K562 (cell line): ENCODE measurements around the gene MINDY4. TPM values are rescaled to one million over a fixed set of nuclear protein-coding genes. Genes with fewer than 3 reads are reported as not detected.
A peak's percentile ranks its signal among the peaks of the same experiment; 100 is the strongest.

ENCODE experiments used
- ATAC-seq: fragments of 200-7000 bp; cut with Tn5 transposase; 3 replicates; pipeline ENCODE4 v1.9.1; 2020; ENCODE audit warnings: moderate library complexity
- BruUV-seq: library from RNA; stranded (reverse); fragments of 400-500 nt; replicated peaks from 2 replicates; lab custom pipeline; 2021; lab: Mats Ljungman, UMichigan
- CTCF ChIA-PET: fragments of 300-600 bp; formaldehyde crosslinking; extraction: SDS; loops from one replicate; lab custom pipeline; 2021; ENCODE audit warnings: low intra/inter-chr PET ratio; lab: Yijun Ruan, JAX
- POLR2A ChIA-PET: fragments of 300-600, 350-650 bp; sonication (Branson Sonifier 250); formaldehyde crosslinking; extraction: SDS; loops from one replicate; lab custom pipeline; 2021; ENCODE audit warnings: antibody characterized with exemption, inconsistent platforms; lab: Yijun Ruan, JAX
- DNase-seq, 4 experiments: peaks; one replicate each; pipeline versions ENCODE4 v3.0.0 to v3.0.0-alpha.2; 2011 to 2018; ENCODE audit warnings: low spot score in 3 of 4, mixed read lengths in 3 of 4; ENCODE audit errors: extremely low read depth in 1 of 4
- FAIRE-seq: peaks from 2 replicates; lab custom pipeline; 2011; peaks lifted over from hg19 to GRCh38; lab: Jason Lieb, UNC
- H2AFZ ChIP-seq: 2 replicates; pipeline ENCODE4 v1.6.0; 2011; ENCODE audit warnings: low read depth, low read length, control low read depth, inconsistent platforms
- H3K27ac ChIP-seq: fragments of 200-600 bp; 3 replicates; pipeline ENCODE4 v1.8.0; 2011; ENCODE audit warnings: low read depth, mild to moderate bottlenecking, control low read depth, inconsistent platforms, low read length, moderate library complexity, mixed read lengths; ENCODE audit errors: extremely low read depth
- H3K27me3 ChIP-seq, 2 experiments: fragments of 300-600 bp in 1 of 2; 2 replicates in 1 of 2; 3 replicates in 1 of 2; pipeline versions ENCODE4 v1.6.0 to v1.8.0; 2011; ENCODE audit warnings: inconsistent platforms in 2 of 2, low read length in 2 of 2, mild to moderate bottlenecking in 1 of 2, mixed read lengths in 1 of 2, moderate library complexity in 1 of 2; ENCODE audit not compliant: control insufficient read depth in 2 of 2, insufficient read depth in 2 of 2
- H3K36me3 ChIP-seq: fragments of 300-600 bp; 3 replicates; pipeline ENCODE4 v1.8.0; 2011; ENCODE audit warnings: mild to moderate bottlenecking, low read length, inconsistent platforms; ENCODE audit not compliant: control insufficient read depth, insufficient read depth
- H3K4me1 ChIP-seq, 2 experiments: fragments of 200-600 bp in 1 of 2; replicated peaks in 1 of 2; 2 replicates in 1 of 2; 3 replicates in 1 of 2; pipeline versions ENCODE4 v1.5.1 to v1.8.0; 2011; ENCODE audit warnings: inconsistent platforms in 2 of 2, low read length in 2 of 2, mild to moderate bottlenecking in 1 of 2, mixed read lengths in 1 of 2, moderate library complexity in 1 of 2; ENCODE audit not compliant: control insufficient read depth in 2 of 2, insufficient read depth in 2 of 2
- H3K4me2 ChIP-seq: 2 replicates; pipeline ENCODE4 v1.6.1; 2011; ENCODE audit warnings: low read length, control low read depth, inconsistent platforms, mixed read lengths; ENCODE audit not compliant: insufficient read depth
- H3K4me3 ChIP-seq: fragments of 200-600 bp; sonication (generic), shearing (Covaris generic); 2 replicates; pipeline ENCODE4 v1.5.1; 2016; ENCODE audit warnings: control low read depth, inconsistent platforms
- H3K79me2 ChIP-seq: fragments of 200-600 bp; 3 replicates; pipeline ENCODE4 v1.8.0; 2011; ENCODE audit warnings: low read length, inconsistent platforms; ENCODE audit not compliant: control insufficient read depth, insufficient read depth
- H3K9ac ChIP-seq, 2 experiments: 2 replicates each; pipeline versions ENCODE4 v1.6.0 to v1.6.1; 2011; ENCODE audit warnings: low read depth in 2 of 2, low read length in 2 of 2, control low read depth in 1 of 2, inconsistent platforms in 1 of 2, mild to moderate bottlenecking in 1 of 2, mixed read lengths in 1 of 2; ENCODE audit not compliant: insufficient read depth in 1 of 2
- H3K9me1 ChIP-seq: one replicate; pipeline ENCODE4 v1.6.0; 2011; ENCODE audit warnings: inconsistent platforms, mild to moderate bottlenecking, low read length, moderate library complexity; ENCODE audit not compliant: control insufficient read depth, insufficient read depth
- H3K9me3 ChIP-seq: replicated peaks from 2 replicates; pipeline ENCODE4 v1.5.1; 2011; ENCODE audit warnings: low read depth, low read length, inconsistent platforms; ENCODE audit not compliant: control insufficient read depth, insufficient read depth
- H4K20me1 ChIP-seq: replicated peaks from 2 replicates; pipeline ENCODE4 v1.6.1; 2011; ENCODE audit warnings: low read length, inconsistent platforms, mixed read lengths; ENCODE audit not compliant: control insufficient read depth, insufficient read depth
- FOXK2 ChIP-seq, 2 experiments: fragments of 450-650 bp; IDR thresholded peaks in 1 of 2; conservative IDR thresholded peaks in 1 of 2; 2 replicates each; pipeline ENCODE4 v1.6.1; 2016; ENCODE audit warnings: low read depth in 2 of 2, mild to moderate bottlenecking in 1 of 2
- IFI16 ChIP-seq: fragments of 250-450 bp; sonication (Bioruptor Pico); IDR thresholded peaks from 2 replicates; pipeline ENCODE4 v2.1.2; 2022; ENCODE audit warnings: mild to moderate bottlenecking, inconsistent platforms
- NR4A1 ChIP-seq, 2 experiments: fragments of 250-450 bp in 1 of 2; fragments of 450-650 bp in 1 of 2; sonication (Bioruptor Pico) in 1 of 2; IDR thresholded peaks; 2 replicates each; pipeline versions ENCODE4 v1.4.0 to v1.6.1; 2016 to 2020; ENCODE audit warnings: mild to moderate bottlenecking in 2 of 2, missing compliant biosample characterization in 1 of 2, missing genetic modification characterization in 1 of 2, moderate library complexity in 1 of 2
- SMAD2 ChIP-seq: fragments of 150-350 bp; IDR thresholded peaks from 2 replicates; pipeline ENCODE4 v1.6.1; 2014; ENCODE audit warnings: low read depth, mild to moderate bottlenecking, low read length
- THRAP3 ChIP-seq: fragments of 450-650 bp; IDR thresholded peaks from 2 replicates; pipeline ENCODE4 v1.6.1; 2016; ENCODE audit warnings: mild to moderate bottlenecking, inconsistent platforms, borderline replicate concordance
- WGBS: fragments of 100-300 bp; shearing (Covaris generic); methylation state at CpG from one replicate; pipeline ENCODE4 v1.1.6; 2016; ENCODE audit warnings: low coverage, mixed read lengths; ENCODE audit not compliant: insufficient coverage; ENCODE audit errors: missing lambda C conversion rate; 5-methylcytosine and 5-hydroxymethylcytosine counted together
- in situ Hi-C: fragments of 300-500 bp; cut with MboI; formaldehyde crosslinking; loops from 4 replicates; pipeline ENCODE4 v1.15.0; 2018; ENCODE audit warnings: inconsistent platforms, mixed read lengths
- intact Hi-C: fragments of 100-400 bp; cut with micrococcal nuclease; formaldehyde crosslinking; loops from 2 replicates; pipeline ENCODE4 v1.14.2; 2022
- polyA plus RNA-seq, 8 experiments: library from polyadenylated mRNA; depleted of rRNA in 4 of 8; stranded (reverse) in 5 of 8; unstranded in 3 of 8; fragments of >200 nt; fragmentation: Nextera tagmentation in 2 of 8; fragmentation: Illumina TruSeq in 1 of 8; extraction: Ambion mirVana in 2 of 8; extraction: Trizol in 1 of 8; gene quantifications; 2 replicates each; pipeline versions ENCODE4 v1.2.1 to v1.2.3, GENCODE V29; 2011 to 2014; ENCODE audit warnings: inconsistent platforms in 1 of 8, missing spikeins in 1 of 8
- total RNA-seq, 7 experiments: library from RNA; depleted of rRNA in 6 of 7; stranded (reverse); fragments of >200 nt in 6 of 7; fragmentation: Illumina TruSeq in 2 of 7; extraction: Trizol in 2 of 7; gene quantifications; 2 replicates each; pipeline versions ENCODE4 v1.2.1 to v1.2.3, GENCODE V29; 2011 to 2021; ENCODE audit warnings: low replicate concordance in 1 of 7
- TF ChIP-seq, protein P1 (sequence below): sonication (generic); formaldehyde crosslinking; IDR thresholded peaks from 2 replicates; pipeline ENCODE4 v1.8.0; 2022; ENCODE audit warnings: mild to moderate bottlenecking, missing genetic modification reagents
- TF ChIP-seq, protein P2 (sequence below): sonication (generic); formaldehyde crosslinking; IDR thresholded peaks from 2 replicates; pipeline ENCODE4 v1.8.0; 2023; ENCODE audit warnings: missing genetic modification reagents, mild to moderate bottlenecking, borderline replicate concordance
- TF ChIP-seq, protein P3 (sequence below): sonication (generic); formaldehyde crosslinking; IDR thresholded peaks from 2 replicates; pipeline ENCODE4 v1.8.0; 2022; ENCODE audit warnings: missing genetic modification reagents, mild to moderate bottlenecking, borderline replicate concordance
- TF ChIP-seq, protein P4 (sequence below): fragments of 450-650 bp; IDR thresholded peaks from 2 replicates; pipeline ENCODE4 v1.6.1; 2016; ENCODE audit warnings: antibody characterized with exemption

MINDY4 gene
- total and polyA plus RNA-seq, 9 of the 15 experiments (the other 6 are each of a cell fraction or from before 2014, with no cell fraction given): 2.1 to 16.7 (median 11.0) TPM

DNA sequence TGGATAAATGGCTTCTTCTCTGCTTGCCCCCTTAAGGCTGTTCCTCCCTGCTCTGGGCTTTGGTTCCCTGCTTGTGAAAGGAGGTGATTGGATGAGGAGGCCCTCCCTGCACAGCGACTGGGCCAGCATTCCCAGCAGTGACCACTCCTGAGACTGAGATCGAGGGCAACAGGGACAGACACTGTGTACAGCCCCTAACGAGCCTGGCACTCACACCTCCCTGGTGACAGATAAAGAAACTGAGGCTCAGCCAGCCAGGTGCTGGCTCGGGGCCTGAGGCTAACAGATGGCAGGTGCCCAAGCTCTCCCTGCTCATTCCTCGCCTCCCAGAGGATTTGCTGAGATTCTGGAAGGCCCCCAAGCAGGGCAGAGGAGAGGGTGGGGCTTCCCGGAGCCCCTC lies 128.4 kb downstream of the MINDY4 start:
- intact Hi-C loops (loop anchor here (5.0 to 10.0 kb wide), 3 partner anchors 75 to 137 kb away; no protein-coding TSS in a partner anchor), in situ Hi-C loops (no loop called here)
- Histone ChIP-seq H3K4me1 (peaks cover 31 to 70% of the 10 kb centered on the region in 2 experiments), H3K4me2 (no peak overlapping the region), H3K9me1 (no peaks in the 10 kb centered on the region), H3K4me3 (no peak overlapping the region), H2AFZ (no peak overlapping the region), H3K9me3 (no peaks in the 10 kb centered on the region), H3K36me3 (no peaks in the 10 kb centered on the region), H3K79me2 (no peaks in the 10 kb centered on the region), H3K9ac (0 out of 4 replicates have a peak overlapping the region, but pooled peaks of 1 of the 2 experiments have one; percentile 15), H4K20me1 (no peaks in the 10 kb centered on the region; the same call in 1 of the 2 replicates), H3K27me3 (no peaks in the 10 kb centered on the region), H3K27ac (no peak overlapping the region)
- no peak for DNase-seq
- BruUV-seq: no TSS peak
- no peak for ATAC-seq
- CTCF ChIA-PET: no interaction called here
- WGBS: 50% methylated on average over 4 of the region's 6 CpGs
- POLR2A ChIA-PET: interaction anchor here (0.7 kb wide), 1 partner anchor 31 kb away, joined by 3 read pairs; no protein-coding TSS in a partner anchor
- no peak for FAIRE-seq
- no peak for TF ChIP-seq THRAP3
- TF ChIP-seq SMAD2: no peak
- TF ChIP-seq NR4A1 (CRISPR knock-in tag; IDR thresholded peaks at IDR 0.05): no peak
- no peak for TF ChIP-seq NR4A1 (tag; IDR thresholded peaks at IDR 0.05)
- TF ChIP-seq, protein P1, sequence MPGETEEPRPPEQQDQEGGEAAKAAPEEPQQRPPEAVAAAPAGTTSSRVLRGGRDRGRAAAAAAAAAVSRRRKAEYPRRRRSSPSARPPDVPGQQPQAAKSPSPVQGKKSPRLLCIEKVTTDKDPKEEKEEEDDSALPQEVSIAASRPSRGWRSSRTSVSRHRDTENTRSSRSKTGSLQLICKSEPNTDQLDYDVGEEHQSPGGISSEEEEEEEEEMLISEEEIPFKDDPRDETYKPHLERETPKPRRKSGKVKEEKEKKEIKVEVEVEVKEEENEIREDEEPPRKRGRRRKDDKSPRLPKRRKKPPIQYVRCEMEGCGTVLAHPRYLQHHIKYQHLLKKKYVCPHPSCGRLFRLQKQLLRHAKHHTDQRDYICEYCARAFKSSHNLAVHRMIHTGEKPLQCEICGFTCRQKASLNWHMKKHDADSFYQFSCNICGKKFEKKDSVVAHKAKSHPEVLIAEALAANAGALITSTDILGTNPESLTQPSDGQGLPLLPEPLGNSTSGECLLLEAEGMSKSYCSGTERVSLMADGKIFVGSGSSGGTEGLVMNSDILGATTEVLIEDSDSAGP: no peak
- TF ChIP-seq, protein P2, sequence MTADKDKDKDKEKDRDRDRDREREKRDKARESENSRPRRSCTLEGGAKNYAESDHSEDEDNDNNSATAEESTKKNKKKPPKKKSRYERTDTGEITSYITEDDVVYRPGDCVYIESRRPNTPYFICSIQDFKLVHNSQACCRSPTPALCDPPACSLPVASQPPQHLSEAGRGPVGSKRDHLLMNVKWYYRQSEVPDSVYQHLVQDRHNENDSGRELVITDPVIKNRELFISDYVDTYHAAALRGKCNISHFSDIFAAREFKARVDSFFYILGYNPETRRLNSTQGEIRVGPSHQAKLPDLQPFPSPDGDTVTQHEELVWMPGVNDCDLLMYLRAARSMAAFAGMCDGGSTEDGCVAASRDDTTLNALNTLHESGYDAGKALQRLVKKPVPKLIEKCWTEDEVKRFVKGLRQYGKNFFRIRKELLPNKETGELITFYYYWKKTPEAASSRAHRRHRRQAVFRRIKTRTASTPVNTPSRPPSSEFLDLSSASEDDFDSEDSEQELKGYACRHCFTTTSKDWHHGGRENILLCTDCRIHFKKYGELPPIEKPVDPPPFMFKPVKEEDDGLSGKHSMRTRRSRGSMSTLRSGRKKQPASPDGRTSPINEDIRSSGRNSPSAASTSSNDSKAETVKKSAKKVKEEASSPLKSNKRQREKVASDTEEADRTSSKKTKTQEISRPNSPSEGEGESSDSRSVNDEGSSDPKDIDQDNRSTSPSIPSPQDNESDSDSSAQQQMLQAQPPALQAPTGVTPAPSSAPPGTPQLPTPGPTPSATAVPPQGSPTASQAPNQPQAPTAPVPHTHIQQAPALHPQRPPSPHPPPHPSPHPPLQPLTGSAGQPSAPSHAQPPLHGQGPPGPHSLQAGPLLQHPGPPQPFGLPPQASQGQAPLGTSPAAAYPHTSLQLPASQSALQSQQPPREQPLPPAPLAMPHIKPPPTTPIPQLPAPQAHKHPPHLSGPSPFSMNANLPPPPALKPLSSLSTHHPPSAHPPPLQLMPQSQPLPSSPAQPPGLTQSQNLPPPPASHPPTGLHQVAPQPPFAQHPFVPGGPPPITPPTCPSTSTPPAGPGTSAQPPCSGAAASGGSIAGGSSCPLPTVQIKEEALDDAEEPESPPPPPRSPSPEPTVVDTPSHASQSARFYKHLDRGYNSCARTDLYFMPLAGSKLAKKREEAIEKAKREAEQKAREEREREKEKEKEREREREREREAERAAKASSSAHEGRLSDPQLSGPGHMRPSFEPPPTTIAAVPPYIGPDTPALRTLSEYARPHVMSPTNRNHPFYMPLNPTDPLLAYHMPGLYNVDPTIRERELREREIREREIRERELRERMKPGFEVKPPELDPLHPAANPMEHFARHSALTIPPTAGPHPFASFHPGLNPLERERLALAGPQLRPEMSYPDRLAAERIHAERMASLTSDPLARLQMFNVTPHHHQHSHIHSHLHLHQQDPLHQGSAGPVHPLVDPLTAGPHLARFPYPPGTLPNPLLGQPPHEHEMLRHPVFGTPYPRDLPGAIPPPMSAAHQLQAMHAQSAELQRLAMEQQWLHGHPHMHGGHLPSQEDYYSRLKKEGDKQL (CRISPR knock-in tag): no peak
- no peak for TF ChIP-seq IFI16 (CRISPR knock-in tag)
- TF ChIP-seq FOXK2 (conservative IDR thresholded peaks at IDR 0.05 in 1 of 2, IDR thresholded peaks at IDR 0.05 in 1 of 2; ENCODE audit: low read depth in 2 of 2): no peak
- TF ChIP-seq, protein P3, sequence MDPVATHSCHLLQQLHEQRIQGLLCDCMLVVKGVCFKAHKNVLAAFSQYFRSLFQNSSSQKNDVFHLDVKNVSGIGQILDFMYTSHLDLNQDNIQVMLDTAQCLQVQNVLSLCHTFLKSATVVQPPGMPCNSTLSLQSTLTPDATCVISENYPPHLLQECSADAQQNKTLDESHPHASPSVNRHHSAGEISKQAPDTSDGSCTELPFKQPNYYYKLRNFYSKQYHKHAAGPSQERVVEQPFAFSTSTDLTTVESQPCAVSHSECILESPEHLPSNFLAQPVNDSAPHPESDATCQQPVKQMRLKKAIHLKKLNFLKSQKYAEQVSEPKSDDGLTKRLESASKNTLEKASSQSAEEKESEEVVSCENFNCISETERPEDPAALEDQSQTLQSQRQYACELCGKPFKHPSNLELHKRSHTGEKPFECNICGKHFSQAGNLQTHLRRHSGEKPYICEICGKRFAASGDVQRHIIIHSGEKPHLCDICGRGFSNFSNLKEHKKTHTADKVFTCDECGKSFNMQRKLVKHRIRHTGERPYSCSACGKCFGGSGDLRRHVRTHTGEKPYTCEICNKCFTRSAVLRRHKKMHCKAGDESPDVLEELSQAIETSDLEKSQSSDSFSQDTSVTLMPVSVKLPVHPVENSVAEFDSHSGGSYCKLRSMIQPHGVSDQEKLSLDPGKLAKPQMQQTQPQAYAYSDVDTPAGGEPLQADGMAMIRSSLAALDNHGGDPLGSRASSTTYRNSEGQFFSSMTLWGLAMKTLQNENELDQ: no peak
- TF ChIP-seq, protein P4, sequence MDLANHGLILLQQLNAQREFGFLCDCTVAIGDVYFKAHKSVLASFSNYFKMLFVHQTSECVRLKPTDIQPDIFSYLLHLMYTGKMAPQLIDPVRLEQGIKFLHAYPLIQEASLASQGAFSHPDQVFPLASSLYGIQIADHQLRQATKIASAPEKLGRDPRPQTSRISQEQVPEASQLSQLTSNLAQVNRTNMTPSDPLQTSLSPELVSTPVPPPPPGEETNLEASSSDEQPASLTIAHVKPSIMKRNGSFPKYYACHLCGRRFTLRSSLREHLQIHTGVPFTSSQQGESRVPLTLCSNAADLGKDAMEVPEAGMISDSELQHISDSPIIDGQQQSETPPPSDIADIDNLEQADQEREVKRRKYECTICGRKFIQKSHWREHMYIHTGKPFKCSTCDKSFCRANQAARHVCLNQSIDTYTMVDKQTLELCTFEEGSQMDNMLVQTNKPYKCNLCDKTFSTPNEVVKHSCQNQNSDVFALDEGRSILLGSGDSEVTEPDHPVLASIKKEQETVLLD: no peak
